ENCODE data around the gene TXNDC11.

DNA sequence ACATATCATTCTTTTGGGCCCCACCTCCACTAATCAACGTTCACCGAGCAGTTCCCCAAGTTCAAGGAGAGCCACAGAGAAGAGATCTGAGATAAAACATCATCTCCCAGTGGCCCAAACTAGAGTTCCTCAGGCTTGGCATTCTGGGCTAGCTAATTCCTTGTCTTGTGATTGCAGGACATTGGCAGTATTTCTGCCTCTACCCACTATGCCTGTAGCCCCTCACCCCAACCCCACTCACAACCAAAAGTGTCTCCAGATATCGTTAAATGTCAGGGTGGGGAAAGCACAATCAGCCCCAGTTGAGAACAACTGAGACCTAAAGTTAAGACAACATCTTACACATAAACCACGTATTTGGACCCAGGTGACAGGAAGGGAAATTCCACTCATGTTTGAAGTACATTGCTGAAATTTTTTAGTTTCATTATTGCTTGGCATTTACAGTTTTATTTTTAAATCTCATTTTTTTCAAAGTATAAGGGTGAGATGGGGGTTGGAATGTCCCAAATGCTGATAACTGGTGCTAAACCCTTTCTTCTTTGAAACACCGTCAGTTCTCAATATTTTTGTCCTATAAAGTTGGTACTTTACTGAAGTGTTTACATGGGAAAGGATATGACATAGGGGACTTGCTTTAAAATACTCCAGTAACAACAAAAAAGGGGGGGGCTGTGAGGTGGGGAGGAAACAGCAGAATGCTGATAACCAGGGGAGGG lies 40.8 kb upstream of the TXNDC11 start:
- TF ChIP-seq, protein P1, sequence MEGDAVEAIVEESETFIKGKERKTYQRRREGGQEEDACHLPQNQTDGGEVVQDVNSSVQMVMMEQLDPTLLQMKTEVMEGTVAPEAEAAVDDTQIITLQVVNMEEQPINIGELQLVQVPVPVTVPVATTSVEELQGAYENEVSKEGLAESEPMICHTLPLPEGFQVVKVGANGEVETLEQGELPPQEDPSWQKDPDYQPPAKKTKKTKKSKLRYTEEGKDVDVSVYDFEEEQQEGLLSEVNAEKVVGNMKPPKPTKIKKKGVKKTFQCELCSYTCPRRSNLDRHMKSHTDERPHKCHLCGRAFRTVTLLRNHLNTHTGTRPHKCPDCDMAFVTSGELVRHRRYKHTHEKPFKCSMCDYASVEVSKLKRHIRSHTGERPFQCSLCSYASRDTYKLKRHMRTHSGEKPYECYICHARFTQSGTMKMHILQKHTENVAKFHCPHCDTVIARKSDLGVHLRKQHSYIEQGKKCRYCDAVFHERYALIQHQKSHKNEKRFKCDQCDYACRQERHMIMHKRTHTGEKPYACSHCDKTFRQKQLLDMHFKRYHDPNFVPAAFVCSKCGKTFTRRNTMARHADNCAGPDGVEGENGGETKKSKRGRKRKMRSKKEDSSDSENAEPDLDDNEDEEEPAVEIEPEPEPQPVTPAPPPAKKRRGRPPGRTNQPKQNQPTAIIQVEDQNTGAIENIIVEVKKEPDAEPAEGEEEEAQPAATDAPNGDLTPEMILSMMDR (IDR thresholded peaks at IDR 0.05): no peak
- TF ChIP-seq POLR2A (IDR thresholded peaks at IDR 0.05): no peak
